T-helper 1 cell treated with Interleukin-12 subunit alpha and Interleukin-12 subunit beta and Interleukin-4 antibody, amounts not matched to agents 30 ng/mL and 1 ng/mL, for 36 hours (primary cell): ENCODE results near the gene ACBD4. TPM values are rescaled to one million over a fixed set of nuclear protein-coding genes. Genes with fewer than 3 reads are reported as not detected.

Experiments used
- intact Hi-C: fragments of 100-400 bp; cut with micrococcal nuclease; formaldehyde crosslinking; loops from one replicate; pipeline ENCODE4 v1.15.1; 2024
- total RNA-seq: library from RNA; stranded (reverse); gene quantifications from 2 replicates; pipeline ENCODE4 v1.2.3, GENCODE V29; 2022

Gene ACBD4
- total RNA-seq, 1 donor from 2014 or later: 12.5 TPM

DNA sequence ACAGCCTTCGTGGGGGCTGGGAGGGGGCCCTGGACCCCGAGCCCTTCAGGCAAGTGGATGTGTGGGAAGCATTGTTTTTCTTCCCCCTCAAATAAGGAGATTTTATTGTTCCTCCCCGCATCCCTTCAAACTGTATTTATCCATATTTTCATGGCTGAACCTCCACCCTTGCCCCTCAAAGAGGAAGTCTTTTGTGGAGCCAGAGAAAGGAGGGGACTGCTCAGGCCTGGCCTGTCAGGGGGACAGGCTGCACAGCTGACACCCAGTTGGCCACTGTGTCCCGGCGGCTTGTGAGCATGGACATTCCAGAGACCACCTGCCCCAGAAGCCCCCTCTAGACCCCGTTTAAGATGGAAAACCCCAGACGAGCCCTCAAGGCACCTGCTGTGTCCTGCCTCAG, 42.1 kb downstream of the ACBD4 start:
- intact Hi-C loops: no loop called here

DNA sequence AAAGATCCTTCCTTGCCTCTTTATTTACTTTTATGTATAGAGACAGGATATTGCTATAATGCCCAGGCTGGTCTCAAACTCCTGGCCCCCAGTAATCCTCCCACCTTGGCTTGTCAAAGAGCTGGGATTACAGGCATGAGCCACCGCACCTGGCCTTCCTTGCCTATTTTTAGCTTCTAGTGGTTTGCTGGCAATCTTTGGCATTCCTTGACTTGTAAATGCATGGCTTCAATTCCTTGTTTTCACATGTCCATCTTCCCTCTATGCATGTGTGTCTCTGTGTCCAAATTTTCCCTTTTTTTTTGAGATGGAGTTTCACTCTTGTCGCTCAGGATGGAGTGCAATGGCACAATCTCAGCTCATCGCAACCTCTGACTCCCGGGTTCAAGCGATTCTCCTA, 48.7 kb downstream of the ACBD4 start:
- intact Hi-C loops: no loop called here

DNA sequence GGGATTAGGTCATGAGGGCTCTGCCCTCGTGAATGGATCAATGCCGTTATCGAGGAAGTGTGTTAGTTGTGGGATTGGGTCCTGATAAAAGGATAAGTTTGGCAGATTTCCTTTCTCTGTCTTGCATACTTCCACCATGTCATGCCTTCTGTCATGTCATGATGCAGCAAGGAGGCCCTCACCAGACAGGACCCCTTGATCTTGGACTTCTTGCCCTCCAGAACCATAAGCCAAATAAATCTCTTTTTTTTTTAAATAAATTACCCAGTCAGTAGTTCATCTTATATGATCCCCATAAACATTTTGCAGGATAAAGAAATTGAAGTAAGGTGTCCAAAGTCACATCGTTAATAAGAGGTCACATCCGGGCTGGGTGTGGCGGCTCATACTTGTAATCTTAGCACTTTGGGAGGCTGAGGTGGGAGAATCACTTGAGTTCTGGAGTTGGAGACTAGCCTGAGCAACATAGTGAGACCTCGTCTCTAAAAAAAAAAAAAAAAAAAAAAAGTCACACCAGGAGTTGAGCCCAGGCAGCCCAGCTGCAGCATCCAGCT, 51.4 kb downstream of the ACBD4 start:
- intact Hi-C loops: no loop called here

DNA sequence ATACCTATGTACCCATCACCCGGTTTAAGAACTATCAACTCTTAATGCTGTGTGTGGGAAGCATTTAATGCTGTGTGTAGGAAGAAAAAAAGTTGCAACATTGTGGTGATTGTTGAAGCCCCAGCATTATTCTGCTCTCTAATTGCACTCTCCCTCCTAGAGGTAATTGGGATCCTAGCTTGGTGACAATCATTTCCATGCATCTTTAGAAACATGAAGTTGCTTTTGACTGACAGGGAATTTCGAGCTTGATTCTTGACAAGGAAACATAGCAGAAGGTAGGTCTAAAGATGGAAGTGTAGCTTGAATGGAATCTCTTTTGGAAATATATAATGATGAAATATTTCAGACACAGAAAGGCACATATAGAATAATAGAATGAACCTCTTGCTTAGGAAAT, 53.5 kb downstream of the ACBD4 start:
- intact Hi-C loops: no loop called here

GRCh38 chr17:45190503-45191255, 55.2 kb downstream of the ACBD4 start:
- intact Hi-C loops: no loop called here

Other genes with a start within 250 kb of the ACBD4 start
- gene EFTUD2, start 236.2 kb upstream of the ACBD4 start, total RNA-seq: 165 and 169 TPM in 2 replicates
- gene GFAP, start 220.2 kb upstream of the ACBD4 start, total RNA-seq: not detected in 2 replicates
- gene KIF18B, start 187.9 kb upstream of the ACBD4 start, total RNA-seq: 54.0 and 55.2 TPM in 2 replicates
- gene C1QL1, start 167.4 kb upstream of the ACBD4 start, total RNA-seq: 0.27 and 0.59 TPM in 2 replicates
- gene DCAKD, start 84.1 kb upstream of the ACBD4 start, total RNA-seq: 25.2 and 25.9 TPM in 2 replicates
- gene NMT1, start 74.4 kb upstream of the ACBD4 start, total RNA-seq: 130 and 142 TPM in 2 replicates
- gene PLCD3, start 3.2 kb upstream of the ACBD4 start, total RNA-seq: 2.9 and 3.0 TPM in 2 replicates
- 38.8 and 41.4 TPM in 2 replicates for gene HEXIM1, start 12.8 kb downstream of the ACBD4 start, total RNA-seq
- 5.1 and 6.8 TPM in 2 replicates for gene HEXIM2, start 26.2 kb downstream of the ACBD4 start, total RNA-seq
- gene FMNL1, start 86.2 kb downstream of the ACBD4 start, total RNA-seq: 484 and 485 TPM in 2 replicates
- 0.37 and 0.44 TPM in 2 replicates for gene SPATA32, start 126.4 kb downstream of the ACBD4 start, total RNA-seq
- gene MAP3K14, start 181.3 kb downstream of the ACBD4 start, total RNA-seq: 39.7 and 44.9 TPM in 2 replicates